HepG2 (cell line): ENCODE measurements around the gene ARHGEF4. TPM values are rescaled to one million over a fixed set of nuclear protein-coding genes. Genes with fewer than 3 reads are reported as not detected.

Experiments used
- ATAC-seq: fragments of 200-7000 bp; cut with Tn5 transposase; 3 replicates; pipeline ENCODE4 v1.9.1; 2020; ENCODE audit warnings: mild to moderate bottlenecking, moderate library complexity
- BruUV-seq: library from RNA; stranded (reverse); fragments of 400-500 nt; replicated peaks from 2 replicates; lab custom pipeline; 2021; lab: Mats Ljungman, UMichigan
- CTCF ChIA-PET: fragments of 300-600 bp; formaldehyde crosslinking; extraction: SDS; loops from one replicate; lab custom pipeline; 2021; ENCODE audit warnings: low total read pairs, inconsistent platforms, low intra/inter-chr PET ratio; lab: Yijun Ruan, JAX
- POLR2A ChIA-PET: fragments of 350-600 bp; sonication (Branson Sonifier 250); formaldehyde crosslinking; loops from one replicate; lab custom pipeline; 2020; ENCODE audit warnings: antibody characterized with exemption, inconsistent platforms; lab: Yijun Ruan, JAX
- DNase-seq: peaks from one replicate; pipeline ENCODE4 v3.0.0-alpha.2; 2015; ENCODE audit warnings: low spot score
- FAIRE-seq: peaks from 3 replicates; lab custom pipeline; 2011; peaks lifted over from hg19 to GRCh38; lab: Jason Lieb, UNC
- H2AFZ ChIP-seq: one replicate; pipeline ENCODE4 v1.6.1; 2011; ENCODE audit warnings: low read length, inconsistent platforms
- H3K27ac ChIP-seq: fragments of 300-600 bp; 3 replicates; pipeline ENCODE4 v1.8.0; 2011; ENCODE audit warnings: mixed run types, mild to moderate bottlenecking, mixed read lengths, low read length, inconsistent platforms; ENCODE audit not compliant: insufficient read depth; ENCODE audit errors: extremely low read length
- H3K27me3 ChIP-seq, 2 experiments: fragments of 200-600 bp in 1 of 2; 2 replicates in 1 of 2; 3 replicates in 1 of 2; pipeline versions ENCODE4 v1.6.0 to v1.8.0; 2011; ENCODE audit warnings: low read length in 2 of 2, mild to moderate bottlenecking in 2 of 2, moderate library complexity in 2 of 2, inconsistent platforms in 1 of 2; ENCODE audit not compliant: insufficient read depth in 2 of 2, control insufficient read depth in 1 of 2
- H3K36me3 ChIP-seq, 2 experiments: fragments of 200-600 bp in 1 of 2; replicated peaks in 1 of 2; 2 replicates in 1 of 2; 3 replicates in 1 of 2; pipeline versions ENCODE4 v1.5.1 to v1.8.0; 2011; ENCODE audit warnings: low read length in 2 of 2, inconsistent platforms in 1 of 2; ENCODE audit not compliant: insufficient read depth in 2 of 2, control insufficient read depth in 1 of 2
- H3K4me1 ChIP-seq: 2 replicates; pipeline ENCODE4 v1.5.1; 2012; ENCODE audit warnings: low read length, inconsistent platforms; ENCODE audit not compliant: insufficient read depth
- H3K4me2 ChIP-seq: 2 replicates; pipeline ENCODE4 v1.6.0; 2011; ENCODE audit warnings: low read depth, low read length, inconsistent platforms
- H3K4me3 ChIP-seq, 3 experiments: fragments of 200-600 bp in 1 of 3; sonication (generic), shearing (Covaris generic) in 1 of 3; replicated peaks in 1 of 3; 2 replicates each; pipeline ENCODE4 v1.5.1; 2011 to 2016; ENCODE audit warnings: low read length in 3 of 3, inconsistent platforms in 2 of 3, low read depth in 2 of 3, mild to moderate bottlenecking in 2 of 3, control low read depth in 1 of 3, mixed read lengths in 1 of 3; ENCODE audit not compliant: insufficient read depth in 1 of 3
- H3K79me2 ChIP-seq: one replicate; pipeline ENCODE4 v1.6.1; 2011; ENCODE audit warnings: low read length, inconsistent platforms; ENCODE audit not compliant: insufficient read depth
- H3K9ac ChIP-seq: 2 replicates; pipeline ENCODE4 v1.6.0; 2011; ENCODE audit warnings: mild to moderate bottlenecking, low read depth, low read length, inconsistent platforms; ENCODE audit not compliant: insufficient read depth
- H3K9me3 ChIP-seq: 2 replicates; pipeline ENCODE4 v1.5.1; 2012; ENCODE audit warnings: mild to moderate bottlenecking, low read length
- H4K20me1 ChIP-seq: 2 replicates; pipeline ENCODE4 v1.6.0; 2011; ENCODE audit warnings: inconsistent platforms, mild to moderate bottlenecking, low read length, moderate library complexity; ENCODE audit not compliant: insufficient read depth
- DNMT1 ChIP-seq: sonication (generic); formaldehyde crosslinking; IDR thresholded peaks from 2 replicates; pipeline ENCODE4 v1.5.1; 2020; ENCODE audit warnings: mild to moderate bottlenecking, missing genetic modification reagents
- E2F1 ChIP-seq: sonication (generic); formaldehyde crosslinking; IDR thresholded peaks from 2 replicates; pipeline ENCODE4 v1.5.0; 2020; ENCODE audit warnings: missing genetic modification reagents
- HNF4A ChIP-seq: sonication (generic); formaldehyde crosslinking; IDR thresholded peaks from 2 replicates; pipeline ENCODE4 v1.4.0; 2020; ENCODE audit warnings: missing genetic modification reagents
- MAFK ChIP-seq, 2 experiments: IDR thresholded peaks in 1 of 2; conservative IDR thresholded peaks in 1 of 2; 2 replicates each; pipeline ENCODE4 v1.6.1; 2011; ENCODE audit warnings: improper control_type of control experiment in 2 of 2, low read length in 2 of 2
- MYPOP ChIP-seq: sonication (generic); formaldehyde crosslinking; IDR thresholded peaks from 2 replicates; pipeline ENCODE4 v1.8.1; 2023; ENCODE audit warnings: mild to moderate bottlenecking, moderate library complexity, missing genetic modification reagents
- PHF8 ChIP-seq: sonication (generic); formaldehyde crosslinking; IDR thresholded peaks from 2 replicates; pipeline ENCODE4 v1.5.0; 2020; ENCODE audit warnings: missing genetic modification reagents
- TMF1 ChIP-seq: sonication (generic); formaldehyde crosslinking; IDR thresholded peaks from 2 replicates; pipeline ENCODE4 v1.8.1; 2022; ENCODE audit warnings: low read depth, missing genetic modification reagents
- ZNF124 ChIP-seq: sonication (generic); formaldehyde crosslinking; IDR thresholded peaks from 2 replicates; pipeline ENCODE4 v1.4.0; 2020; ENCODE audit warnings: missing genetic modification reagents
- ZNF513 ChIP-seq: sonication (generic); formaldehyde crosslinking; conservative IDR thresholded peaks from 2 replicates; pipeline ENCODE4 v1.5.0; 2020; ENCODE audit warnings: missing genetic modification reagents
- ZNF773 ChIP-seq: sonication (generic); formaldehyde crosslinking; IDR thresholded peaks from 2 replicates; pipeline ENCODE4 v1.4.0; 2020; ENCODE audit warnings: missing genetic modification reagents, borderline replicate concordance
- WGBS: methylation state at CpG from one replicate; pipeline ENCODE4 v1.1.6; 2017; ENCODE audit warnings: low lambda C conversion rate; 5-methylcytosine and 5-hydroxymethylcytosine counted together
- in situ Hi-C: cut with HindIII; loops from 2 replicates; pipeline ENCODE4 v1.10.0; 2017; ENCODE audit warnings: low pct_unique_long_range_greater_than_20kb; ENCODE audit not compliant: extremely low pct_ligation_motif_present
- intact Hi-C: fragments of 100-400 bp; cut with micrococcal nuclease; formaldehyde crosslinking; loops from one replicate; pipeline ENCODE4 v1.10.0; 2022; ENCODE audit not compliant: unreplicated experiment
- polyA plus RNA-seq, 8 experiments: library from polyadenylated mRNA; depleted of rRNA in 3 of 8; stranded (reverse) in 7 of 8; unstranded in 1 of 8; fragments of >200 nt; fragmentation: Illumina TruSeq in 4 of 8; extraction: Trizol in 4 of 8; gene quantifications; 2 replicates each; pipeline versions ENCODE4 v1.2.1 to v1.2.3, GENCODE V29; 2011 to 2016; ENCODE audit warnings: low read depth in 4 of 8, missing spikeins in 1 of 8, mixed read lengths in 1 of 8; ENCODE audit not compliant: insufficient read depth in 1 of 8
- total RNA-seq, 5 experiments: library from RNA; depleted of rRNA; stranded (reverse); fragments of >200 nt; fragmentation: Illumina TruSeq; extraction: Trizol; gene quantifications; 2 replicates each; pipeline ENCODE4 v1.2.3, GENCODE V29; 2016; ENCODE audit warnings: low read depth in 1 of 5
- TF ChIP-seq, protein P1 (sequence below), 2 experiments: sonication (generic) in 1 of 2; formaldehyde crosslinking in 1 of 2; IDR thresholded peaks; 2 replicates each; pipeline versions ENCODE4 v1.4.0 to v1.6.1; 2016 to 2020; ENCODE audit warnings: borderline replicate concordance in 1 of 2, low read depth in 1 of 2, mild to moderate bottlenecking in 1 of 2, missing genetic modification reagents in 1 of 2
- TF ChIP-seq, protein P2 (sequence below): IDR thresholded peaks from 2 replicates; pipeline ENCODE4 v1.6.1; 2012; ENCODE audit warnings: inconsistent platforms

Gene ARHGEF4
- total and polyA plus RNA-seq, 2 of the 13 experiments (the other 11 are each of a cell fraction or from before 2014, with no cell fraction given), result 0.11 to 0.13 TPM

- no peaks in the 10 kb centered on the region for H3K79me2 ChIP-seq
- FAIRE-seq (no peak), DNase-seq (no peak), ATAC-seq (no peak)
- intact Hi-C loops (no loop called here), in situ Hi-C loops (no loop called here)
- no peak for TF ChIP-seq HNF4A (CRISPR knock-in tag)
- TF ChIP-seq, protein P1, sequence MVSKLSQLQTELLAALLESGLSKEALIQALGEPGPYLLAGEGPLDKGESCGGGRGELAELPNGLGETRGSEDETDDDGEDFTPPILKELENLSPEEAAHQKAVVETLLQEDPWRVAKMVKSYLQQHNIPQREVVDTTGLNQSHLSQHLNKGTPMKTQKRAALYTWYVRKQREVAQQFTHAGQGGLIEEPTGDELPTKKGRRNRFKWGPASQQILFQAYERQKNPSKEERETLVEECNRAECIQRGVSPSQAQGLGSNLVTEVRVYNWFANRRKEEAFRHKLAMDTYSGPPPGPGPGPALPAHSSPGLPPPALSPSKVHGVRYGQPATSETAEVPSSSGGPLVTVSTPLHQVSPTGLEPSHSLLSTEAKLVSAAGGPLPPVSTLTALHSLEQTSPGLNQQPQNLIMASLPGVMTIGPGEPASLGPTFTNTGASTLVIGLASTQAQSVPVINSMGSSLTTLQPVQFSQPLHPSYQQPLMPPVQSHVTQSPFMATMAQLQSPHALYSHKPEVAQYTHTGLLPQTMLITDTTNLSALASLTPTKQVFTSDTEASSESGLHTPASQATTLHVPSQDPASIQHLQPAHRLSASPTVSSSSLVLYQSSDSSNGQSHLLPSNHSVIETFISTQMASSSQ (IDR thresholded peaks at IDR 0.05; ENCODE audit: low read depth), result no peak
- TF ChIP-seq, protein P1 (CRISPR knock-in tag; IDR thresholded peaks at IDR 0.05; ENCODE audit: borderline replicate concordance), result no peak
- no peak for TF ChIP-seq DNMT1 (CRISPR knock-in tag)
- TF ChIP-seq MAFK (conservative IDR thresholded peaks at IDR 0.05 in 1 of 2, IDR thresholded peaks at IDR 0.05 in 1 of 2; ENCODE audit: low read length in 2 of 2), result no peak
- TF ChIP-seq E2F1, result no peak
- no peak for TF ChIP-seq PHF8 (CRISPR knock-in tag)
- TF ChIP-seq ZNF513 (CRISPR knock-in tag), result no peak
- TF ChIP-seq MYPOP (CRISPR knock-in tag), result no peak
- TF ChIP-seq TMF1 (CRISPR knock-in tag), result no peak
- TF ChIP-seq ZNF124 (CRISPR knock-in tag), result no peak
- TF ChIP-seq, protein P2, sequence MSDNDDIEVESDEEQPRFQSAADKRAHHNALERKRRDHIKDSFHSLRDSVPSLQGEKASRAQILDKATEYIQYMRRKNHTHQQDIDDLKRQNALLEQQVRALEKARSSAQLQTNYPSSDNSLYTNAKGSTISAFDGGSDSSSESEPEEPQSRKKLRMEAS, result no peak
- TF ChIP-seq ZNF773 (CRISPR knock-in tag), result no peak
- no peaks in the 10 kb centered on the region for H3K9me3 ChIP-seq
- no peak overlapping the region for H3K4me3 ChIP-seq
- BruUV-seq, result no TSS peak
- no peaks in the 10 kb centered on the region; the same call in 1 of the 2 replicates for H4K20me1 ChIP-seq
- POLR2A ChIA-PET, result no interaction called here
- CTCF ChIA-PET, result no interaction called here
- H3K9ac ChIP-seq, result no peak overlapping the region
- WGBS, result 14% methylated on average over 2 of the region's 2 CpGs
- 0 out of 2 replicates have a peak, but pooled peaks cover 8% of the 10 kb centered on the region for H3K4me1 ChIP-seq
- H3K27me3 ChIP-seq, result peaks cover 7 to 62% of the 10 kb centered on the region in 2 experiments; a peak in 3 of 5 replicates
- H3K36me3 ChIP-seq, result no peaks in the 10 kb centered on the region
- no peak overlapping the region for H3K4me2 ChIP-seq
- no peak overlapping the region for H3K27ac ChIP-seq
- no peak overlapping the region for H2AFZ ChIP-seq
These were observed 6.2 kb upstream of the ARHGEF4 start for GRCh38 chr2:130830538-130830937.
